Endothelial cell of umbilical vein (primary cell): ENCODE measurements around the gene SCN2B. TPM values are rescaled to one million over a fixed set of nuclear protein-coding genes. Genes with fewer than 3 reads are reported as not detected.

Experiments
- BruUV-seq: library from RNA; stranded (reverse); fragments of 400-500 nt; replicated peaks from 2 replicates; lab custom pipeline; 2021; lab: Mats Ljungman, UMichigan
- CTCF ChIA-PET: fragments of 300-600, 350-600 bp; sonication (Branson Sonifier 250); formaldehyde crosslinking; loops from one replicate; lab custom pipeline; 2021; ENCODE audit warnings: antibody characterized with exemption, inconsistent platforms; lab: Charles Lee
- POLR2A ChIA-PET: fragments of 300-600, 350-600 bp; sonication (Branson Sonifier 250); formaldehyde crosslinking; loops from one replicate; lab custom pipeline; 2021; ENCODE audit warnings: antibody characterized with exemption, inconsistent platforms; lab: Charles Lee
- DNase-seq: peaks from one replicate; pipeline ENCODE4 v3.0.0-alpha.2; 2011; ENCODE audit warnings: low read depth, low spot score
- FAIRE-seq: peaks from 2 replicates; lab custom pipeline; 2011; peaks lifted over from hg19 to GRCh38; lab: Jason Lieb, UNC
- H2AFZ ChIP-seq: 2 replicates; pipeline ENCODE4 v1.6.0; 2012; ENCODE audit warnings: low read depth, low read length, control low read depth, inconsistent platforms
- H3K27ac ChIP-seq: 2 replicates; pipeline ENCODE4 v1.5.1; 2011; ENCODE audit warnings: low read depth, mild to moderate bottlenecking, control low read depth, low read length, moderate library complexity; ENCODE audit not compliant: insufficient read depth
- H3K27me3 ChIP-seq, 2 experiments: 2 replicates each; pipeline versions ENCODE4 v1.6.0 to v1.6.1; 2011; ENCODE audit warnings: low read length in 2 of 2, mixed read lengths in 1 of 2; ENCODE audit not compliant: control insufficient read depth in 2 of 2, insufficient read depth in 2 of 2
- H3K36me3 ChIP-seq, 2 experiments: 2 replicates in 1 of 2; 3 replicates in 1 of 2; pipeline ENCODE4 v1.5.1; 2011; ENCODE audit warnings: low read length in 2 of 2, mild to moderate bottlenecking in 1 of 2, moderate library complexity in 1 of 2; ENCODE audit not compliant: control insufficient read depth in 2 of 2, insufficient read depth in 2 of 2; ENCODE audit errors: extremely low read depth in 1 of 2
- H3K4me1 ChIP-seq: 3 replicates; pipeline ENCODE4 v1.5.1; 2011; ENCODE audit warnings: mild to moderate bottlenecking, low read length; ENCODE audit not compliant: control insufficient read depth, insufficient read depth; ENCODE audit errors: extremely low read depth
- H3K4me2 ChIP-seq: 2 replicates; pipeline ENCODE4 v1.6.1; 2011; ENCODE audit warnings: low read length, control low read depth, mixed read lengths; ENCODE audit not compliant: insufficient read depth
- H3K4me3 ChIP-seq, 3 experiments: fragments of 200-600 bp in 1 of 3; sonication (generic), shearing (Covaris generic) in 1 of 3; replicated peaks in 1 of 3; 2 replicates each; pipeline ENCODE4 v1.5.1; 2011 to 2016; ENCODE audit warnings: control low read depth in 3 of 3, low read length in 3 of 3, mild to moderate bottlenecking in 2 of 3, inconsistent platforms in 1 of 3, low read depth in 1 of 3, moderate library complexity in 1 of 3; ENCODE audit not compliant: insufficient read depth in 1 of 3
- H3K79me2 ChIP-seq: 2 replicates; pipeline ENCODE4 v1.6.0; 2012; ENCODE audit warnings: low read length, inconsistent platforms; ENCODE audit not compliant: control insufficient read depth, insufficient read depth
- H3K9ac ChIP-seq: replicated peaks from 2 replicates; pipeline ENCODE3; 2011; ENCODE audit warnings: low read length, control low read depth; ENCODE audit not compliant: insufficient read depth; ENCODE audit errors: extremely low read depth
- H3K9me1 ChIP-seq: replicated peaks from 3 replicates; pipeline ENCODE4 v1.6.0; 2011; ENCODE audit warnings: mild to moderate bottlenecking, low read length; ENCODE audit not compliant: control insufficient read depth, insufficient read depth; ENCODE audit errors: extremely low read depth
- H3K9me3 ChIP-seq: replicated peaks from 2 replicates; pipeline ENCODE4 v1.5.1; 2012; ENCODE audit warnings: low read length, inconsistent platforms; ENCODE audit not compliant: control insufficient read depth, insufficient read depth
- H4K20me1 ChIP-seq: replicated peaks from 2 replicates; pipeline ENCODE3; 2011; ENCODE audit warnings: mild to moderate bottlenecking, low read length; ENCODE audit not compliant: control insufficient read depth, insufficient read depth; ENCODE audit errors: extremely low read depth
- EZH2 ChIP-seq: IDR thresholded peaks from 2 replicates; pipeline ENCODE4 v1.6.1; 2012; ENCODE audit warnings: borderline replicate concordance, low read depth, mild to moderate bottlenecking, moderate library complexity, low read length, inconsistent platforms; ENCODE audit not compliant: severe bottlenecking
- FOS ChIP-seq: IDR thresholded peaks from 2 replicates; pipeline ENCODE4 v1.6.1; 2011; ENCODE audit warnings: mild to moderate bottlenecking, low read length, moderate library complexity, borderline replicate concordance; ENCODE audit not compliant: insufficient read depth
- JUN ChIP-seq: IDR thresholded peaks from 2 replicates; pipeline ENCODE4 v1.6.1; 2011; ENCODE audit warnings: borderline replicate concordance, low read depth; ENCODE audit not compliant: insufficient read length, insufficient read depth
- MYC ChIP-seq: IDR thresholded peaks from one replicate; pipeline ENCODE4 v1.6.1; 2011; ENCODE audit warnings: mild to moderate bottlenecking, low read depth, low read length
- POLR2A ChIP-seq: IDR thresholded peaks from 2 replicates; pipeline ENCODE4 v1.6.1; 2012; ENCODE audit warnings: low read depth, mild to moderate bottlenecking, control low read depth, low read length
- dilution Hi-C: fragments of 300-500 bp; cut with MboI; formaldehyde crosslinking; loops from one replicate; pipeline ENCODE4 v1.15.0; 2019; ENCODE audit warnings: low sequenced_read_pairs; ENCODE audit not compliant: extremely low pct_ligation_motif_present
- intact Hi-C: fragments of 100-400 bp; cut with micrococcal nuclease; formaldehyde crosslinking; loops from one replicate; pipeline ENCODE4 v1.10.0; 2022
- polyA plus RNA-seq, 4 experiments: library from polyadenylated mRNA; depleted of rRNA in 3 of 4; stranded (reverse) in 3 of 4; unstranded in 1 of 4; fragments of >200 nt; gene quantifications; 2 replicates each; pipeline versions ENCODE4 v1.2.1 to v1.2.3, GENCODE V29; 2011 to 2012; ENCODE audit warnings: missing spikeins in 1 of 4
- total RNA-seq: library from RNA; stranded (reverse); gene quantifications from 2 replicates; pipeline ENCODE4 v1.2.3, GENCODE V29; 2021
- TF ChIP-seq, protein P1 (sequence below), 2 donors: IDR thresholded peaks; 1 replicate in 1 of 2; 2 replicates in 1 of 2; pipeline ENCODE4 v1.5.1; 2011; ENCODE audit warnings: low read length in 2 of 2, mild to moderate bottlenecking in 2 of 2, moderate library complexity in 2 of 2, control low read depth in 1 of 2, inconsistent platforms in 1 of 2, low read depth in 1 of 2; ENCODE audit not compliant: insufficient read depth in 1 of 2; ENCODE audit errors: extremely low read depth in 1 of 2

SCN2B gene
- total and polyA plus RNA-seq, 2 donors (not counting 3 experiments of a cell fraction or from before 2014, with no cell fraction given): not detected

DNA sequence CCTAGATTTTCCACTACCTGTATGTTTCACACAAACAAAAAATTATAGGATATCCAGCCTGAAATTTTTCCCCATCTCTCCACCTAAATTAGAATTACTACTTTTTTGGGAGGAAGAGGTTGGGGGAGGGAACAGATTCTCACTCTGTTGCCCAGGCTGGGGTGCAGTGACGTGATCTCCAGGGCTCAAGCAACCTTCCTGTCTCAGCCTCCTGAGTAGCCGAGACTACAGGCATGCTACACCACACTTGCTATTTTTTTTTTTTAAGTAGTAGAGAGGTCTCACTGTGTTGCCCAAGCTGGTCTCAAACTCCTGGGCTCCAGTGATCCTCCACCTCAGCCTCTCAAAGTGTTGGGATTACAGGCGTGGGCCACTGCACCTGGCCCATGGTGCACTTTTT is 38.8 kb upstream of the SCN2B start:
- BruUV-seq: no TSS peak
- POLR2A ChIA-PET: no interaction called here

DNA sequence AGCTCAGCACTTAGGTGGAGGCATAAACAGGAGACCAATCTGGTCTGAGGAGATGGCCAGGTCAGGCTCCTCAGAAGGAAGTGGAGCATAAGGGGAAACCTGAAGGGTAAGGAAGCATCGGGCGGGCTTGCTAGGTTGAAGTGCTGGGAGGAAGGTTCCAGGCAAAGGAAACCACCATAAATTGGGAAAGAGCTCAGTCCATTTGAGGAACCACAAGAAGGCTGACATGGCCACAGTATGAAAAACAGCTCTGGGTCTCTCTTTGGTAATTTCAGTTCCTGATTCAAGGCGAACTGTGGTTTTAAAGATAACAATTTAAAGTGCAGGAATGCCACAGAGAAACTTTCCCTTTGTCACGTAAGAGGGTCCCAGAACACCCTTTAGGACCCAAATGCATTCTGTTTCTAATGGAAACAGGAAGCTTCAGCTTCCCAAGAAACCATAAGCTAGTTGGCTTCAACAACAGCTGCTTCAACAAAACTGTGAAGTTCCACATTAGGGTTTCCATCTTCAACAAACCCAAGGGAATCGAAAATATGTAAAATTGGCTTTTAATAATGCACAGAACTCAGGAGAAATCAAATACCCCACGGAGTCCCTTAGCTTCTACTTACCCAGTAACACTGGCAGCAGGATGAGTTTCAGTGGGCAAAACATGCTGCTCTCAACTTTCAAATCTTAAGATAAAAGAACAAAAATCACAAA is 37.9 kb upstream of the SCN2B start:
- TF ChIP-seq, protein P1, sequence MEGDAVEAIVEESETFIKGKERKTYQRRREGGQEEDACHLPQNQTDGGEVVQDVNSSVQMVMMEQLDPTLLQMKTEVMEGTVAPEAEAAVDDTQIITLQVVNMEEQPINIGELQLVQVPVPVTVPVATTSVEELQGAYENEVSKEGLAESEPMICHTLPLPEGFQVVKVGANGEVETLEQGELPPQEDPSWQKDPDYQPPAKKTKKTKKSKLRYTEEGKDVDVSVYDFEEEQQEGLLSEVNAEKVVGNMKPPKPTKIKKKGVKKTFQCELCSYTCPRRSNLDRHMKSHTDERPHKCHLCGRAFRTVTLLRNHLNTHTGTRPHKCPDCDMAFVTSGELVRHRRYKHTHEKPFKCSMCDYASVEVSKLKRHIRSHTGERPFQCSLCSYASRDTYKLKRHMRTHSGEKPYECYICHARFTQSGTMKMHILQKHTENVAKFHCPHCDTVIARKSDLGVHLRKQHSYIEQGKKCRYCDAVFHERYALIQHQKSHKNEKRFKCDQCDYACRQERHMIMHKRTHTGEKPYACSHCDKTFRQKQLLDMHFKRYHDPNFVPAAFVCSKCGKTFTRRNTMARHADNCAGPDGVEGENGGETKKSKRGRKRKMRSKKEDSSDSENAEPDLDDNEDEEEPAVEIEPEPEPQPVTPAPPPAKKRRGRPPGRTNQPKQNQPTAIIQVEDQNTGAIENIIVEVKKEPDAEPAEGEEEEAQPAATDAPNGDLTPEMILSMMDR (IDR thresholded peaks at IDR 0.05; ENCODE audit: extremely low read depth in 1 of 2, insufficient read depth in 1 of 2, low read depth in 1 of 2, low read length in 2 of 2): no peak
- TF ChIP-seq POLR2A: no peak
- TF ChIP-seq MYC: no peak
- TF ChIP-seq JUN: no peak
- TF ChIP-seq FOS: no peak
- no peaks in the 10 kb centered on the region for H3K4me1 ChIP-seq
- H3K4me2 ChIP-seq: no peak overlapping the region
- dilution Hi-C loops (no loop called here), intact Hi-C loops (no loop called here)
- no peaks in the 10 kb centered on the region for H3K9me3 ChIP-seq
- no peaks in the 10 kb centered on the region for H3K9me1 ChIP-seq
- H3K27me3 ChIP-seq: peaks cover 23 to 31% of the 10 kb centered on the region in 2 experiments
- no peak overlapping the region for H3K9ac ChIP-seq
- FAIRE-seq (no peak), DNase-seq (no peak)
- no peaks in the 10 kb centered on the region for H3K79me2 ChIP-seq
- H3K27ac ChIP-seq: no peak overlapping the region
- no peak overlapping the region for H2AFZ ChIP-seq
- H3K4me3 ChIP-seq: no peak overlapping the region
- H3K36me3 ChIP-seq: no peaks in the 10 kb centered on the region
- BruUV-seq: no TSS peak
- POLR2A ChIA-PET: no interaction called here
- CTCF ChIA-PET: interaction anchor here (0.8 to 6.0 kb wide), 5 partner anchors 12 to 81 kb away, joined by 3 to 41 read pairs (median 4); no protein-coding TSS in a partner anchor
- H4K20me1 ChIP-seq: no peaks in the 10 kb centered on the region

More for the DNA sequence above, 38.8 kb upstream of the SCN2B start:
- no peak overlapping the region for H3K27ac ChIP-seq
- H3K9me1 ChIP-seq: no peaks in the 10 kb centered on the region
- DNase-seq (no peak), FAIRE-seq (no peak)
- H3K36me3 ChIP-seq: no peaks in the 10 kb centered on the region
- no peaks in the 10 kb centered on the region for H3K9me3 ChIP-seq
- TF ChIP-seq EZH2: no peak
- no peak for TF ChIP-seq POLR2A
- TF ChIP-seq MYC: no peak
- CTCF ChIA-PET: interaction anchor here (1.0 to 6.0 kb wide), 4 partner anchors 13 to 44 kb away, joined by 3 to 41 read pairs (median 4); no protein-coding TSS in a partner anchor
- intact Hi-C loops: no loop called here
- H4K20me1 ChIP-seq: no peaks in the 10 kb centered on the region
- H3K27me3 ChIP-seq: peaks cover 22 to 33% of the 10 kb centered on the region in 2 experiments
- no peak overlapping the region for H3K9ac ChIP-seq
- H3K4me1 ChIP-seq: no peaks in the 10 kb centered on the region
- H3K79me2 ChIP-seq: no peaks in the 10 kb centered on the region
- dilution Hi-C loops: no loop called here
- H3K4me2 ChIP-seq: no peak overlapping the region
- no peak overlapping the region for H2AFZ ChIP-seq
- no peak overlapping the region for H3K4me3 ChIP-seq
